NT2/D1 (cell line): ENCODE data around the gene GOLGA8N.

Source experiments
- YY1 ChIP-seq: IDR thresholded peaks from 2 replicates; pipeline ENCODE4 v1.6.1; 2011; ENCODE audit not compliant: insufficient read length, insufficient read depth
- ZNF274 ChIP-seq: IDR thresholded peaks from 2 replicates; pipeline ENCODE4 v1.6.1; 2011; ENCODE audit warnings: mild to moderate bottlenecking, low read depth, low read length

GRCh38 chr15:32652178-32652577 lies 58.9 kb downstream of the GOLGA8N start:
- TF ChIP-seq ZNF274 (no peak), YY1 (no peak)
